ENCODE data around the gene HAO1. TPM values are rescaled to one million over a fixed set of nuclear protein-coding genes. Genes with fewer than 3 reads are reported as not detected.

HAO1 gene
- total RNA-seq, 4 donors from 2014 or later: 0.53 to 1.1 TPM; not detected in 2

- TF ChIP-seq POLR2A (IDR thresholded peaks at IDR 0.05): no peak
- TF ChIP-seq CTCF (IDR thresholded peaks at IDR 0.05): peak in 3 of 6 experiments; percentile 27 to 32 (median 29)
- Histone ChIP-seq H3K36me3 (no peaks in the 10 kb centered on the region), H3K9me3 (no peaks in the 10 kb centered on the region), H3K4me1 (no peaks in the 10 kb centered on the region), H3K27ac (no peak overlapping the region), H3K4me3 (no peak overlapping the region), H3K27me3 (no peaks in the 10 kb centered on the region)
- no peak for DNase-seq
These were observed 13.5 kb downstream of the HAO1 start for GRCh38 chr20:7926767-7927166.

- TF ChIP-seq CTCF (IDR thresholded peaks at IDR 0.05): no peak
- no peak for TF ChIP-seq POLR2A (IDR thresholded peaks at IDR 0.05)
- H3K4me1 ChIP-seq: no peaks in the 10 kb centered on the region
- no peak overlapping the region for H3K27ac ChIP-seq
- no peaks in the 10 kb centered on the region for H3K9me3 ChIP-seq
- H3K36me3 ChIP-seq: no peaks in the 10 kb centered on the region
- DNase-seq: no peak
- H3K4me3 ChIP-seq: no peak overlapping the region
- H3K27me3 ChIP-seq: no peaks in the 10 kb centered on the region
These were observed 13.9 kb downstream of the HAO1 start for GRCh38 chr20:7926323-7926722.

- TF ChIP-seq POLR2A (IDR thresholded peaks at IDR 0.05) (no peak), CTCF (IDR thresholded peaks at IDR 0.05) (no peak)
- H3K4me3 ChIP-seq: no peak overlapping the region
- no peak for DNase-seq
- H3K4me1 ChIP-seq: no peaks in the 10 kb centered on the region
- H3K27me3 ChIP-seq: no peaks in the 10 kb centered on the region
- no peaks in the 10 kb centered on the region for H3K9me3 ChIP-seq
- no peak overlapping the region for H3K27ac ChIP-seq
- H3K36me3 ChIP-seq: no peaks in the 10 kb centered on the region
These were observed 15.6 kb downstream of the HAO1 start for GRCh38 chr20:7924692-7925091.

- Histone ChIP-seq H3K27ac (no peak overlapping the region), H3K4me1 (no peaks in the 10 kb centered on the region), H3K36me3 (no peaks in the 10 kb centered on the region), H3K9me3 (no peaks in the 10 kb centered on the region), H3K27me3 (no peaks in the 10 kb centered on the region), H3K4me3 (no peak overlapping the region)
- TF ChIP-seq CTCF (IDR thresholded peaks at IDR 0.05) (no peak), POLR2A (IDR thresholded peaks at IDR 0.05) (no peak)
- DNase-seq: no peak
These were observed 23.6 kb downstream of the HAO1 start for GRCh38 chr20:7916648-7917047.

- Histone ChIP-seq H3K9me3 (no peaks in the 10 kb centered on the region), H3K36me3 (no peaks in the 10 kb centered on the region), H3K4me3 (no peak overlapping the region), H3K27ac (no peak overlapping the region), H3K27me3 (no peaks in the 10 kb centered on the region), H3K4me1 (no peaks in the 10 kb centered on the region)
- no peak for DNase-seq
- TF ChIP-seq CTCF (IDR thresholded peaks at IDR 0.05): no peak
- TF ChIP-seq POLR2A (IDR thresholded peaks at IDR 0.05): no peak
These were observed 27.7 kb downstream of the HAO1 start for GRCh38 chr20:7912551-7912950.
